Esophagus squamous epithelium (tissue), 5 donors: ENCODE measurements around the gene RANBP9. TPM values are rescaled to one million over a fixed set of nuclear protein-coding genes. Genes with fewer than 3 reads are reported as not detected.

Source experiments
- DNase-seq: peaks from one replicate; lab custom pipeline; 2025; lab: John Stamatoyannopoulos, UW
- H3K27ac ChIP-seq, 4 donors: fragments of 200-600 bp; sonication (generic); one replicate each; pipeline ENCODE4 v1.5.1; 2016 to 2019; ENCODE audit warnings: mild to moderate bottlenecking in 1 of 4
- H3K27me3 ChIP-seq, 4 donors: fragments of 200-600 bp; sonication (generic); 1 replicate in 3 of 4; 2 replicates in 1 of 4; pipeline versions ENCODE4 v1.5.1 to v1.6.0; 2017 to 2021; ENCODE audit warnings: antibody characterized with exemption in 1 of 4
- H3K36me3 ChIP-seq, 3 donors: fragments of 200-600 bp; sonication (generic); one replicate each; pipeline ENCODE4 v1.5.1; 2016 to 2019
- H3K4me1 ChIP-seq, 3 donors: fragments of 200-600 bp; sonication (generic); one replicate each; pipeline ENCODE4 v1.5.1; 2017 to 2019
- H3K4me3 ChIP-seq, 4 donors: fragments of 200-600 bp; sonication (generic); 1 replicate in 3 of 4; 2 replicates in 1 of 4; pipeline ENCODE4 v1.5.1; 2016 to 2019; ENCODE audit warnings: mild to moderate bottlenecking in 2 of 4, moderate library complexity in 1 of 4
- H3K9me3 ChIP-seq, 3 donors: fragments of 200-600 bp; sonication (generic); one replicate each; pipeline ENCODE4 v1.5.1; 2016 to 2019
- CTCF ChIP-seq, 6 experiments: fragments of 450-650 bp in 4 of 6; fragments of 200-600 bp in 2 of 6; sonication (generic) in 2 of 6; IDR thresholded peaks; one replicate each; pipeline ENCODE4 v1.5.1; 2016 to 2019; ENCODE audit warnings: antibody characterized with exemption in 6 of 6, mild to moderate bottlenecking in 4 of 6, moderate library complexity in 4 of 6
- POLR2A ChIP-seq, 4 donors: fragments of 450-650 bp; IDR thresholded peaks; one replicate each; pipeline ENCODE4 v1.6.1; 2017; ENCODE audit warnings: antibody characterized with exemption in 4 of 4, mild to moderate bottlenecking in 4 of 4, moderate library complexity in 3 of 4
- WGBS, 2 donors: methylation state at CpG; one replicate each; pipeline ENCODE4 v1.1.5; 2018; 5-methylcytosine and 5-hydroxymethylcytosine counted together
- intact Hi-C: fragments of 100-400 bp; cut with DNase I; formaldehyde crosslinking; loops from one replicate; pipeline ENCODE4 v1.15.0; 2022
- total RNA-seq, 4 donors: library from RNA; depleted of rRNA; stranded (reverse); fragments of >200 nt; gene quantifications; one replicate each; pipeline ENCODE4 v1.1.0, GENCODE V29; 2016
- donor health status: DM: yes; HTN: yes; CAD: no.

The RANBP9 gene
- total RNA-seq, 4 donors from 2014 or later = 32.9 to 69.6 (median 63.3) TPM

- no peaks in the 10 kb centered on the region for H3K27me3 ChIP-seq
- 94 to 98% methylated on average over 2 of the region's 2 CpGs for WGBS, 2 donors
- no peaks in the 10 kb centered on the region for H3K9me3 ChIP-seq
- H3K4me1 ChIP-seq = peaks cover 6 to 88% (median 30%) of the 10 kb centered on the region in 3 donors
- peaks cover 0 to 30% (median 0%) of the 10 kb centered on the region in 3 donors for H3K36me3 ChIP-seq
- intact Hi-C loops = no loop called here
- TF ChIP-seq CTCF (IDR thresholded peaks at IDR 0.05) (no peak), POLR2A (IDR thresholded peaks at IDR 0.05) (no peak)
- H3K4me3 ChIP-seq = no peak overlapping the region
- H3K27ac ChIP-seq = no peak overlapping the region
- DNase-seq = no peak
Measured at GRCh38 chr6:13697857-13698256, 13.8 kb downstream of the RANBP9 start.

- Histone ChIP-seq H3K36me3 (peaks cover 0 to 44% (median 0%) of the 10 kb centered on the region in 3 donors), H3K27me3 (no peaks in the 10 kb centered on the region), H3K27ac (no peak overlapping the region), H3K4me1 (peaks cover 6 to 73% (median 28%) of the 10 kb centered on the region in 3 donors), H3K4me3 (no peak overlapping the region), H3K9me3 (no peaks in the 10 kb centered on the region)
- WGBS, 2 donors = 30 to 39% methylated on average over 1 of the region's 1 CpG
- TF ChIP-seq POLR2A (IDR thresholded peaks at IDR 0.05) = no peak
- no peak for TF ChIP-seq CTCF (IDR thresholded peaks at IDR 0.05)
- no peak for DNase-seq
- intact Hi-C loops = no loop called here
Measured at GRCh38 chr6:13696226-13696625, 15.4 kb downstream of the RANBP9 start.

- H3K27me3 ChIP-seq = no peaks in the 10 kb centered on the region
- H3K27ac ChIP-seq = no peak overlapping the region
- H3K4me3 ChIP-seq = no peak overlapping the region
- H3K36me3 ChIP-seq = peaks cover 0 to 50% (median 0%) of the 10 kb centered on the region in 3 donors
- intact Hi-C loops = no loop called here
- TF ChIP-seq CTCF (IDR thresholded peaks at IDR 0.05) (no peak), POLR2A (IDR thresholded peaks at IDR 0.05) (no peak)
- DNase-seq = no peak
- no peaks in the 10 kb centered on the region for H3K9me3 ChIP-seq
- peaks cover 6 to 68% (median 23%) of the 10 kb centered on the region in 3 donors for H3K4me1 ChIP-seq
- 33 to 40% methylated on average over 1 of the region's 1 CpG for WGBS, 2 donors
Measured at GRCh38 chr6:13695252-13695651, 16.4 kb downstream of the RANBP9 start.

- H3K36me3 ChIP-seq = peaks cover 0 to 57% (median 0%) of the 10 kb centered on the region in 3 donors
- WGBS, 2 donors = 89 to 91% methylated on average over 4 of the region's 4 CpGs
- H3K27me3 ChIP-seq = no peaks in the 10 kb centered on the region
- H3K27ac ChIP-seq = no peak overlapping the region
- intact Hi-C loops = no loop called here
- peaks cover 6 to 68% (median 22%) of the 10 kb centered on the region in 3 donors for H3K4me1 ChIP-seq
- no peak overlapping the region for H3K4me3 ChIP-seq
- DNase-seq = no peak
- TF ChIP-seq POLR2A (IDR thresholded peaks at IDR 0.05) (no peak), CTCF (IDR thresholded peaks at IDR 0.05) (no peak)
- no peaks in the 10 kb centered on the region for H3K9me3 ChIP-seq
Measured at GRCh38 chr6:13694562-13694961, 17.1 kb downstream of the RANBP9 start.

- no peaks in the 10 kb centered on the region for H3K9me3 ChIP-seq
- H3K36me3 ChIP-seq = peaks cover 0 to 80% (median 0%) of the 10 kb centered on the region in 3 donors
- H3K4me3 ChIP-seq = no peak overlapping the region
- no peaks in the 10 kb centered on the region for H3K27me3 ChIP-seq
- intact Hi-C loops = no loop called here
- TF ChIP-seq POLR2A (IDR thresholded peaks at IDR 0.05) (no peak), CTCF (IDR thresholded peaks at IDR 0.05) (no peak)
- no peak overlapping the region for H3K27ac ChIP-seq
- DNase-seq = no peak
- H3K4me1 ChIP-seq = peaks cover 6 to 65% (median 13%) of the 10 kb centered on the region in 3 donors
- WGBS, 2 donors = 81 to 92% methylated on average over 5 of the region's 5 CpGs
Measured at GRCh38 chr6:13689511-13690256, 22.0 kb downstream of the RANBP9 start.
